Activated T-cell treated with anti-CD3 and anti-CD28 coated beads, Interleukin-2, amount 50 U/mL, for 48 hours (primary cell): Measurements from ENCODE around the gene POTEG.
"Not testable (repeated sequence)": the region's sequence is repeated elsewhere in the genome, so short reads cannot be mapped to it uniquely, and the experiment has no call there.

Experiments
- DNase-seq, 2 experiments: peaks; one replicate each; pipeline ENCODE4 v3.0.0-alpha.2; 2020

Gene POTEG

GRCh38 chr14:19372813-19373500, 61.2 kb downstream of the POTEG start:
- not testable (repeated sequence) for DNase-seq

GRCh38 chr14:19371767-19372166, 62.4 kb downstream of the POTEG start:
- not testable (repeated sequence) for DNase-seq

GRCh38 chr14:19362803-19363202, 71.3 kb downstream of the POTEG start:
- DNase-seq: not testable (repeated sequence)

DNA sequence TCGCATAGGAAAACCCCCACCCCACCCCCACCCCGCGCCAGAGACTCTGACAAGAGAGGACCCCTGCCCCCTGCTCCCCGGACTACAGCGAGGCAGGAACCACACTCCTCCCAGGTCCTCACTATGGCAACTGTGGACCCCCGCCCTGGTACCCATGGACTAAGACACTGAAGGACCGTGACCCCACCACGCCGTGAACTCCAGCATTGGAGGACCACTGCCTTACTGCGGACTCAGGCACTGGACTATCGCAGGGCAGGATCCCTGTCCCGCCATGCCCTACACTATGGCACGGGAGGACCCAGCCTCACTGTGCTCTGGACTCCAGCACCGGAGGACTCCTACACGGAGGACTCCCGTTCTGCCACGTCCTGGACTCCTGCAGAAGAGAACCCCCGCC, 71.8 kb downstream of the POTEG start:
- not testable (repeated sequence) for DNase-seq

DNA sequence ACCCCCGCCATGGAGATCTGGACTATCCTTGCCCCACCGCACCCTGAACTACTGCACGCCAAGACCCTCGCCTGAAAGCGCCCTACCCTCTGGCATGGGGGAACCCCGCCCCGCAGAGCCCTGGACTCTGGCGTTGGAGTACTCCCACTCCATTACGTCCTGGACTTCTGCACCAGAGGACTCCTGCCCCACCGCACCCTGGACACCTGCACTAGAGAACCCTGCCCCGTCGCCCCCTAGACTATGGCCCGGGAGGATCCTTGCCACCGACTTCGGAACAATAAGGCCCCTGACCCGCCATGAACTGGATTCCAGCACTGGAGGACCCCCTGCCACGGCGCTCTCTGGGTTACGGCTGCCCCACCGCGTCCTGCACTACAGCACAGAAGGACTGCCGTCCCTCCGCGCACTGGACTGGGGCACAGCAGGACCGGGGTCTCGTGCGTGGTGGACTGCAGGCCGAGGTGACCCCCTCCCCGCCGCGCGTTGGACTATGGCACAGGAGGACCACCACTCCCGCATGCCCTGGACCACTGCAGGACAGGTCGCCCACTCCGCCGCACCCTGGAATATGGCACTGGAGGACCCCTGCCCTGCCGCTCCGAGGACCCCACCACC, 72.4 kb downstream of the POTEG start:
- DNase-seq: not testable (repeated sequence)

DNA sequence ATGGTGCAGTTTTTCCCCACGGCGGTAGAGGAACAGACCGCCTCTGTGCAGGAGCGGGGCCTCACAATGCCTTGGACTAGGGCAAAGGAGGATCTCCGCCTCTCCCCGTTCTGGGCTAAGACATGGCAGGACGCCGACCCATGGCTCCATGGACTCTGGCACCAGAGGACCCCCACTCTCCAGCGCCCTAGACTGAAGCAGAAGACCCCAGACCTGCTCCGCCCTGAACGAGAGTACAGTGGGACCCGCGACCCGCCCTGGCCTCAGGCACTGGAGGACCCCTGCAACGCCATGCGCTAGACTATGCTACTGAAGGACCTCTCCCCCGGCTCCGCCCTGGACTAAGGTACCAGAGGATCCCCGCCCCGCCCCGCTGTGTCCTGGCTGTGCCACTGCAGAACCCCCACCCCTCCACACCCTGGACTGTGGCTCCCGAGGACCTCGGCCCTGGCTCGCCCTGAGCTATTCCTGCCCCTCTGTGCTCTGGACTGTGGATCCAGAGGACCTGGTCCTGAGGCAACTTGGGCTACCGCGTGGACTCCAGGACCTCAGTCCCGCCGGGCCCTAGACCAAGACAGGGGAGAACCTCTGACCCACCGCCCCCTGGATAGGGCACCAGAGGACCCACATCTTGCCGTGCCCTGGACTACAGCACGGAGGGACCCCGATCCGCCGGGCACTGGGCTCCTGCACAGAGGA, 73.1 kb downstream of the POTEG start:
- not testable (repeated sequence) for DNase-seq
